Islet of Langerhans (tissue), 1 donor: ENCODE data around the gene APC2.
"Not testable (repeated sequence)": the region's sequence is repeated elsewhere in the genome, so short reads cannot be mapped to it uniquely, and the experiment has no call there.

Experiments used
- FAIRE-seq: peaks from one replicate; lab custom pipeline; 2011; peaks lifted over from hg19 to GRCh38; lab: Jason Lieb, UNC

APC2 gene

GRCh38 chr19:1511318-1512317, 61.7 kb downstream of the APC2 start:
- no peak for FAIRE-seq

- no peak for FAIRE-seq
Observed at GRCh38 chr19:1512671-1513498, 63.0 kb downstream of the APC2 start, which contains the start of gene ADAMTSL5. Gene ADAMTSL5, minus strand, starts transcription at chr19:1513019. Its CDS starts 2,076 bp downstream, at chr19:1510943.

GRCh38 chr19:1513499-1514294, 63.8 kb downstream of the APC2 start:
- no peak for FAIRE-seq

DNA sequence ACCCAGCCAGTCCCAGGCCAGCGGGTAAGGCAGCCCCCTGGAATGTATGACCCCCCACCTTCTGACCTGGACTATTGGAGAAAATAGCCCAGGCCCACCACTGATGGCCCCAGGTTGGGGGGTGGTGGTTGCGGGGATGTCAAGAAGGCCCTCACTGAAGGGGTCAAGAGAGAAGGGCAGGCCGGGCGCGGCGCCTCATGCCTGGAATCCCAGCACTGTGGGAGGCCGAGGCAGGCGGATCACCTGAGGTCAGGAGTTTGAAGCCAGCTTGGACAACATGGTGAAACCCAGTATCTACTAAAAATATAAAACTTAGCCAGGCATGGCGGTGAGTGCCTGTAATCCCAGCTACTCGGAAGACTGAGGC, 64.4 kb downstream of the APC2 start:
- FAIRE-seq: no peak

DNA sequence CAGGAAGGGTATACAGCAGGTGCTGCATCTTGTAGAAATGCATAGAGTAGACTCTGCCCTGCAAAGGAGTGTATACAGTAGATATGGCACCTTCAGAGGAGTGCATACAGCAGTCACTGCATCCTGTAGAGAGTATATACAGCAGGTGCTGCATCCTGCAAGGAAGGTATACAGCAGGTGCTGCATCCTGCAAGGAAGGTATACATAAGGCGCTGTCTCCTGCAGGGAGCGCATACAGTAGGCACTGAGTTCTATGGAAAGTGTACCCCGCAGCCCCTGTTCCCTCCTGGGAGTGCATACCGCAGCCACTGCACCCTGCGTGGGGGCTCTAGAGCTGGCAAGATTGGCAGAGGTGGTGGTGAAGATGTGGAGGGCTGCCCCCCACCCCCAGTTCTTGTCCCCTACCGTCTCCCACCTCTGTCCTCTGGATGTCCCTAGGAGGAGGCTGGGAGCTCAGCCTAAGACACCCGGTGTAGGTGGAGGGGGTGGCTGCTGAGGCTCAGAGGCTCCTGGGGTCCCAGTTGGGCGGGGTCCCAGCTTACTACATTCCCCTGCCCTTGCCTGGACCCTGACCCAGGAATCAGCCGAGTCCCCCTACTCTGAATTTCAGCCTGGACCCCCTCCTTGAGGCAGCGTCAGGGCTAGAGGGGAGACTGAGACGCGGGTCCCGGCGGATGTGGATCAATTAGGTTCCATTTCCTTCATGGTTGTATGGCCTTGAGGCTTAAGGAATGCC, 65.2 kb downstream of the APC2 start:
- FAIRE-seq: no peak

GRCh38 chr19:1516395-1516753, 66.5 kb downstream of the APC2 start:
- no peak for FAIRE-seq

DNA sequence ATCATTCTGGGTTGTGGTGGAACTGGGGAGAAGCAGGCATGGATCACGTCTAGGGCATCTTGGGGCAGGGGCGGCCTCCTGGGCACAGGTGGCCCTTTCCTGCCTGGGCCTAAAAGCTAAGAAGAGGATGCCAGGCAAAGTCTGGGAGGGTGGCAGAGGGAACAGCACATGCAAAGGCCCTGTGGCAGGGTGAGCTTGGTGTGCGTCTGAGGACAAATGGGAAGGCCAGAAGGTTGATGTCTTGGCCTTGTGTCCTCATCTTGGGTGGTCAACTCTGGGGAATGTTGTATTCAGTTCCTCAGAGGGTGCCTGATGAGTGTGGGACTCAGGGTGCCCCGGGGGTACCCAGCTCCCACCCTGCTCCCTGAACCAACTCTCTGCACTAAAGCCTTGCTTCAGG, 68.5 kb downstream of the APC2 start:
- no peak for FAIRE-seq

DNA sequence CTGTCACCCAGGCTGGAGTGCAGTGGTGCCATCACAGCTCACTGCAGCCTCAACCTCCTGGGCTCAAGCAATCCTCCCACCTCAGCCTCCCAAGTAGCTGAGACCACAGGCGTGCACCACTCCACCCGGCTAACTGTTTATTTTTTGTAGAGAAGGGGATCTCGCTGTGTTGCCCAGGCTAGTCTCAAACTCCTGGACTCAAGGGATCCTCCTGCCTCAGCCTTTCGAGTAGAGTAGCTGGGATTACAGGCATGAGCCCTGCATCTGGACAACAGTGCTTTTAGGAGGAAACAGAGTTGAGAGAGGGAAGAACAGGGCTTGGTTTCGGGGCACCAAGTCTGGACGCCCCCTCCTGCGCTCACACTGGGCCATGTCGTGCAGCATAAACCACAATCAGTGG, 69.9 kb downstream of the APC2 start:
- not testable (repeated sequence) for FAIRE-seq

DNA sequence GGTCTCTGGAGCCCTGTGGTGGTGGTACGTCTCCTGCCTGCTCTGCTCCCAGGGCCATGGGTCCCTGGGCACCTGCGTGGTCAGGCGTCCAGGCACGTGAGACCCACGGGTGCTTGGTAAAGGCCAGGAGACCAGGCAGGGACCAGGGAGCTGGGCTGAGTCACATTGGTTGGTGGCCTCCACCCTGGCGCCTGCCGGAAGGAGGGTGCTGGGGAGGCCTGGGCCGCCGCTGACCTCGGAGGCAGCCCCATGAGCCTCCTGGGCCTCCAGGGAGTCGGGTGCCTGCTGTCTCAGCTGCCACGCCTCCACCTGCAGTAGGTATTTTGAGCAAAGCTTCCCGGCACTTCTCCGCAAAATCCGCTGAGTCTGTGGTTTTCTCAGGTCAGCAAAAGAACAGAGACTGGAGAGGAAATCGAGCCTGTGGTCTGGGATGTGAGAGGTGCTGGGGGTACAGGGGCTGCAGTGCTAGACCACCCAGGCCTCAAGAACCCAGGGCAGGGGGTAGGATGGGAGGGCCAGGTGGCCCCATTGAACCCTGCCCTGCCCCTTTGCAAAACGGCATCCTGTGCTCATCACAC, 70.4 kb downstream of the APC2 start:
- no peak for FAIRE-seq

- FAIRE-seq: no peak
Observed at GRCh38 chr19:1521636-1522035, 71.7 kb downstream of the APC2 start.

DNA sequence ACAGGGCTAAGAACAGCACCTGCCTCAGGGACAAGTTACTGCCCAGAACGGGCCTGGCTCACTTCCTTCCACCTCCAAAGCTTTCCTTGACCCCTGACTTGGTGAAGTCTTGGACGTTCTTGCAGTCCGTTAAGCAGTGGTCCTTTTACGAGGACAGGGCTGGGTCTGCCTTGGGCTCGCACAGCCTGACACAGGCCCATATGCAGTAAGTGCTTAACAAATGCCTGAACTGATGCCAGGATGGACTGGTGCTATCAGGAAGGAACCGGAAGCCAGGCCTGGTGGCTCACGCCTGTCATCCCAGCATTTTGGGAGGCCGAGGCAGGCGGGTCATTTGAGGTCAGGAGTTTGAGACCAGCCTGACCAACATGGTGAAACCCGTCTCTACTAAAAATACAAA, 72.1 kb downstream of the APC2 start:
- FAIRE-seq: no peak

- no peak for FAIRE-seq
Observed at GRCh38 chr19:1522838-1523237, 72.9 kb downstream of the APC2 start.
